WI38 (cell line): ENCODE results near the gene DNAJC1.
"Not testable (repeated sequence)": the region's sequence is repeated elsewhere in the genome, so short reads cannot be mapped to it uniquely, and the experiment has no call there.

Source experiments
- H3K4me3 ChIP-seq: 2 replicates; pipeline ENCODE4 v1.5.1; 2011; ENCODE audit warnings: low read depth, mild to moderate bottlenecking, control low read depth, low read length
- TF ChIP-seq, protein P1 (sequence below): IDR thresholded peaks from 2 replicates; pipeline ENCODE4 v1.5.1; 2012; ENCODE audit warnings: low read depth, mild to moderate bottlenecking, control low read depth, low read length

The DNAJC1 gene

DNA sequence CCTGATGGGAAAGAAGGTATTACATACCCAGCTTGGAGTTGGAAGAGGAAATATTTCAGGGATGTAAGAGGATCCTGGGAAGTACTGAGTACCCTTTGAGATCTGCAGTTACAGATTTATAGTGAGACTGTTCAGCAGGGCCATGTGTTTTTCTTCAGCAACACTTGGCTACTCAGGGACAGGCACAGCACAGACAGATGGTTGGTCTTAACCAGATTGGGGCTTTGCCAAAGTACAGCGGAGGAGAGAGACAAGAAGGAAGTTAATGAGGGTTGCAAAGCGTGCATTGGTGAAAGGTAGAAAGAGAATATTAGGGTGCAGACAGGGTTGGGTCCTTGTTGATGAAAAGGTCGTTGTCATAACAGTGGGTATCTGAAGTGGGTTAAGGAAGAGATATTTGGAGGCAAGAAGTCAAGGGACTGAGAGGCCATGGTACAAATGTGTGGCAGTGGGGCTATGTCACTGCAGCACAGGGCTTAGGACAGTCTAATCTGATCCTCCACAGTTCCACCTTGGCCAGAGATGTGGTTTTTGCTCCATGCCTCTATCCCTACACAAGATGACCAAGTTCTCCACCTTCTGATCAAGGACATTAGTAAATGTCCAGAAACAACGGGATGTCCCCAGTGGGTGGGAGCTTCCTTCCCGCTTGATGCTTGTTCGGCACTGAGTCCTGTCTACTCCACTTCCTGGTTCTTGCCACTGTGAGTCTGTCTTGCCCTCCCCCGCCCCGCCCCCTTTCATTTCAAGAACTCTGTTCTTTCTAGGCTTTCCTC lies 18.9 kb upstream of the DNAJC1 start:
- TF ChIP-seq, protein P1, sequence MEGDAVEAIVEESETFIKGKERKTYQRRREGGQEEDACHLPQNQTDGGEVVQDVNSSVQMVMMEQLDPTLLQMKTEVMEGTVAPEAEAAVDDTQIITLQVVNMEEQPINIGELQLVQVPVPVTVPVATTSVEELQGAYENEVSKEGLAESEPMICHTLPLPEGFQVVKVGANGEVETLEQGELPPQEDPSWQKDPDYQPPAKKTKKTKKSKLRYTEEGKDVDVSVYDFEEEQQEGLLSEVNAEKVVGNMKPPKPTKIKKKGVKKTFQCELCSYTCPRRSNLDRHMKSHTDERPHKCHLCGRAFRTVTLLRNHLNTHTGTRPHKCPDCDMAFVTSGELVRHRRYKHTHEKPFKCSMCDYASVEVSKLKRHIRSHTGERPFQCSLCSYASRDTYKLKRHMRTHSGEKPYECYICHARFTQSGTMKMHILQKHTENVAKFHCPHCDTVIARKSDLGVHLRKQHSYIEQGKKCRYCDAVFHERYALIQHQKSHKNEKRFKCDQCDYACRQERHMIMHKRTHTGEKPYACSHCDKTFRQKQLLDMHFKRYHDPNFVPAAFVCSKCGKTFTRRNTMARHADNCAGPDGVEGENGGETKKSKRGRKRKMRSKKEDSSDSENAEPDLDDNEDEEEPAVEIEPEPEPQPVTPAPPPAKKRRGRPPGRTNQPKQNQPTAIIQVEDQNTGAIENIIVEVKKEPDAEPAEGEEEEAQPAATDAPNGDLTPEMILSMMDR = no peak

DNA sequence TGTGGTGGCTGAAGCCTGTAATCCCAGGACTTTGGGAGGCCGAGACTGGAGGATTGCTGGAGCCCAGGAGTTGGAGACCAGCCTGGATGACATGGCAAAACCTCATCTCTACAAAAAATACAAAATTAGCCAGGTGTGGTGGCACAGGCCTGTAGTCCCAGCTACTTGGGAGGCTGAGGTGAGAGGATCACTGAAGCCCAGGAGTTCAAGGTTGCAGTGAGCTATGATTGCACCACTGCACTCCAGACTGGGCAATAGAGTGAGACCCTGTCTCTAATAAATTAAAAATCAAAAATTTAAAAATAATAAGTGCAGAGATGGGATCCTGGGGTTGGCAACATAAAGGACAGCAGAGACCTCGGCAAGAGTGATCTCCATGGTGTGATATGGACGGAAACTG lies 17.6 kb upstream of the DNAJC1 start:
- H3K4me3 ChIP-seq = not testable (repeated sequence)

More for the DNA sequence above, 18.9 kb upstream of the DNAJC1 start:
- no peak overlapping the region for H3K4me3 ChIP-seq

DNA sequence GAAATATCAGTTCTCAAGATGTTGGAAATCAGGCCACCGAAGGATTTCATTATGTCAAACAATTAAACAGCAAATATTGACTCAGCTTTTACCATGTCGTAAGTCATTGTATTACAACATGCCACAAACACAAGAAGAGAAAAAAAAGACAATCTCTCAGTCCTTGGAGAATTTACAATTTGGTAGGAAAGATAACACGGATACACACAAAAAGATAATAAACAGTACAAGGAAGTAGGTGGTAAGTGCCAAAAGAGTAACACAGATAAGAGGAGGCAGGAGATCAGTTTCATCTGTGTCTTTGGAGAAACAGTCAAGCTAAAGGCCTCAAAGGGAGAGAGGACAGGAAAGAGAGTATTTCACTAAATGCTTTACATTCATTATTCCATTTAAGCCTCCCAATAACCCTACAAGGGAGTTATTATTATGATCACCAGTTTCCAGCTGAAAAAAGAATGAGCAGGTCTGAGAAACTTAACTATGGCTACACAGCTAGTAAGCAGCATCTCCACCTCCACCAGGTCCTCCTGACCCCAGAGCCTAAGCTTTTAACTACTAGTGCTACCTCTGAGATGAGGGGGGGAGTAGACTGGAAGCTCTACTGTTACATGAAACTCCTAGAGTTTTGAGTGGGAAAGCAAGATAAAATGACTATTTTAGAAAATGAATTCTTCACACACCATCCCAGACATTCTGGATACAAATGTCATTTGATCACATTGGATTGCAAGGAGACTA lies 13.9 kb upstream of the DNAJC1 start:
- no peak overlapping the region for H3K4me3 ChIP-seq
- TF ChIP-seq, protein P1 = no peak

DNA sequence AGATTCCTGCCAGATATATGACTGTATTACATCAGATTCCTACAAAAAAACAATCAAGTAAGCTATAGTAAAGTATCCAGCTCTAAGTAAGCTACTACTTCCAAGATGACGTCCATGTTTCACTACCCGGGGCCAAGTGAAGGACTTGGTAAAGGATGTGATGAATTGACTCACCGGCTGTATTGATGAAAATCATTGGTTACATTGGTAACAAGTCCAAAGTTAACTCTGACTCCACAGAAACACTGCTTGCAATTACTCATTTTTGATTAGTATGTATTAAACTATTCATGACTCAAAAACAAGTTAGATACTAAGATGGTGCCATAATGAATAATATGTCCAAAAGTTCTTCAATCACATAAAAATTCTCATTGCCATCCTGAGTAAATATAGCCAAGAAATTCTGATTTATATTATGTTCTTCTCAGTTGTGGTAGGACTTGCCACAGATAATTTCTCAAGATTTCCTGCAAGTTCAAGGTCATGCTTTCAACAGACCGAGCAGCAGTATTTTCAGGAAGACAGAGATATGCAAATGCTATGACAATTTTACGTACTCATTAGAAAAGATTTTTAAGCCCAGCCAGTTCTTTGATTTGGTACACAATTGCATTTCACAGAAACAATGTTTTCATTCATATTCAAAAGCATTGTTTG lies 12.6 kb upstream of the DNAJC1 start:
- H3K4me3 ChIP-seq = no peak overlapping the region
- TF ChIP-seq, protein P1 = no peak

DNA sequence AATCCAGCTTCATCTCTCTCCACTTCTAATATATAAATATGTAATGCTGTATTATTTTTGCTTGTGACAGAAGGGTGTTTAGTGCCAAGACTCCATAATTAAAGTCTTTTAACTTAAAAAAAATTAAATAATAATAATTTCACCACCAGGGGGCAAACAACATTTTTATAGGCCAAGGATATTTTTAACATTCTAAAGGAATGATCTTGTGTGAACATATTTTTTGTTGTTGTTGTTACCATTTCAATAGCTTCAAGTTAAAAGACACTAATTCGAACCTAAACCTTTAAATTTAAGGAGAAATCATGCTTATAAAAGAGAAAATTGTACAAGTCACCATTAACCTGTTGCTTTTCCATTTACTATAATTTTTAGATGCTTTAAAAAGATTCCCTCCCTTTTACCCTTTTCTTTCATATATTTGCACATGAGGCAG lies 7.5 kb upstream of the DNAJC1 start:
- TF ChIP-seq, protein P1 = no peak
- no peak overlapping the region for H3K4me3 ChIP-seq

DNA sequence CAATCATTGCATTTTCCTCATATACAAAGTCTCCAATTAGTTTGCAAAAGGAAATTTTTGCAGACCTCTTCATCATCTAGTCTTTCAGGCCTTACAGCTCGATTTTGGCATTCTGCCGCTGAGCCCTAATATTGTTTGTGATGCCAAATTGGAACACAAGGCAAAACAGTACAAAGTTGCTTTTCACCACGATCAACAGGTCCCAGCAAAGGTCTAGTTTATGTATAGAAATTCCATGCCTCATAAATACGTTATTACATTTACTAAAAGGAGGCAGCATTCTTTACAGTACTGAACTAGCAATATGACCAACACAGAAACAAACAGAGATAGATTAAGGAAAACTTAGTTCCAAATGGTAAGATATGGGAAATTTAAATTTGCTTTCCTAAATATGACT lies 7.0 kb upstream of the DNAJC1 start:
- H3K4me3 ChIP-seq = no peak overlapping the region
- TF ChIP-seq, protein P1 = no peak

DNA sequence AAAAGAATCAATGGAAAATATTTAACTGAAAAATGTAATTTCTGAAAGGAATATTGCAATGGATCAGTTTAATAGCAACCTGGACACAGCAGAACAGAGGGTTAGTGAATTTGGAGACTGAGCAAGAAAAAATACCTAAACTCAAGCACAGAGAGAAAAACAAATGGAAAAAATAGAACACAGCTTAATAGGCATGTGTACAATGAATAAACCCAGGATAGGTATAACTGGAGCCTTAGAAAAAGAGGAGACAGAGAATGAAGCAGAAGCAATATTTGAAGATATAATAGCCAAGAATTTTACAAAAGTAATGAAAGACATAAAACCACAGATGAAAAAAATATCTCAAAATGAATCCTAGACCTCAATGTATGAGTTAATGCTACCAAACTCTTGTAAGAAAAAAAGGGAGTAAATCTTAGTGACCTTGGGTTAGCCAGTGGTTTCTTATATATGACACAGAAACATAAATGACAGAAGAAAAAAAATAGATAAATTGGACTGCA lies 2.9 kb upstream of the DNAJC1 start:
- H3K4me3 ChIP-seq = no peak overlapping the region

More for the DNA sequence above, 2.9 kb upstream of the DNAJC1 start:
- TF ChIP-seq, protein P1 = no peak
